Left colon (tissue), 2 donors: ENCODE results near the gene ATXN7. TPM values are rescaled to one million over a fixed set of nuclear protein-coding genes. Genes with fewer than 3 reads are reported as not detected.

Experiments
- ATAC-seq: fragments of 200-7000 bp; cut with Tn5 transposase; one replicate; pipeline ENCODE4 v1.9.1; 2020; ENCODE audit warnings: mild to moderate bottlenecking, moderate library complexity
- DNase-seq, 2 donors: peaks; one replicate each; pipeline ENCODE4 v3.0.0-alpha.2; 2020
- intact Hi-C, 2 donors: fragments of 100-400 bp; cut with DNase I in 1 of 2; cut with micrococcal nuclease in 1 of 2; formaldehyde crosslinking; loops; one replicate each; pipeline versions ENCODE4 v1.11.2 to v1.14.0; 2022; cut with DNase I, micrococcal nuclease
- total RNA-seq, 2 donors: library from RNA; stranded (reverse); fragmentation: NEBNext Ultra II Directional; extraction: Animal tissue kit (Norgen Biotek cat#: 25700); gene quantifications; one replicate each; pipeline ENCODE4 v1.2.1, GENCODE V29; 2021
- donor health status: DM: no; HTN: no; CAD: no.
- donor health status: DM: yes; HTN: yes; CAD: no.

The ATXN7 gene
- total RNA-seq, 2 donors from 2014 or later, result 32.4 to 45.9 TPM

DNA sequence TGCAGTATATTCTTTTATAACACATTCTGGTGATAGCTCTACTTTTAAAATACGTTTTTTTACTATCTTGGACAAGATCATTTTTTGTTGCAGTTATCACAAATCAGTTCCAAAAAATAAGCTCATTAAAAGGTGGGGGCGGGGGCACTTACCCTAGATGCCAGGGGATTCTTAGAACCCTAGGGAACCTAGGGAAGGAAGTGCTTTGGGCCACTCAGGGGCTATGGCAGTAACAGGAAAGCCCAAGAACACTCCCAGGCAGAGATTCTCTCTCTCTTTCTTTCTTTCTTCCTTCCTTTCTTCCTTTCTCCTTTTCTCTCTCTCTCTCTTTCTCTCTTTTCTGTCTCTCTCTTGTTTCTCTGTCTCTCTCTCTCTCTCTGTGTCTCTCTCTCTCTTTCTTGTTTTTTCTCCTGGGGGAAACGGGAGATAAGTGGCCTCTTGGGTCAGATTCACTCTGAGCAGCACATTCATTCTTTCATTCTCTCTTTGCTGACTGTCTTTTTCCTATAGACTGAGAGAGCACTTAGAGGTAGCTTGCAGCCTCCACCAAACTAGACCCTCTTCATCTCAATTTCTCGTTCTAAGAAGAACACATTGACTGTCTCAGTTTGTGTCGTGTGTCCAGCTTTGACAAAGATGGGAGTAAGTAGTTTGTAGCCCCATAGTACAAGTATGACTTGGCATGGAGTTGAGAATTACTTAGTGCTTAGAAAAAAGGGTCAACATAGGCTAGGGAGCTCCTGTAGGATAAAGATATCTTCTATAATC lies 31.9 kb downstream of the ATXN7 start:
- ATAC-seq, result no peak
- intact Hi-C loops, result no loop called here
- DNase-seq, result no peak

DNA sequence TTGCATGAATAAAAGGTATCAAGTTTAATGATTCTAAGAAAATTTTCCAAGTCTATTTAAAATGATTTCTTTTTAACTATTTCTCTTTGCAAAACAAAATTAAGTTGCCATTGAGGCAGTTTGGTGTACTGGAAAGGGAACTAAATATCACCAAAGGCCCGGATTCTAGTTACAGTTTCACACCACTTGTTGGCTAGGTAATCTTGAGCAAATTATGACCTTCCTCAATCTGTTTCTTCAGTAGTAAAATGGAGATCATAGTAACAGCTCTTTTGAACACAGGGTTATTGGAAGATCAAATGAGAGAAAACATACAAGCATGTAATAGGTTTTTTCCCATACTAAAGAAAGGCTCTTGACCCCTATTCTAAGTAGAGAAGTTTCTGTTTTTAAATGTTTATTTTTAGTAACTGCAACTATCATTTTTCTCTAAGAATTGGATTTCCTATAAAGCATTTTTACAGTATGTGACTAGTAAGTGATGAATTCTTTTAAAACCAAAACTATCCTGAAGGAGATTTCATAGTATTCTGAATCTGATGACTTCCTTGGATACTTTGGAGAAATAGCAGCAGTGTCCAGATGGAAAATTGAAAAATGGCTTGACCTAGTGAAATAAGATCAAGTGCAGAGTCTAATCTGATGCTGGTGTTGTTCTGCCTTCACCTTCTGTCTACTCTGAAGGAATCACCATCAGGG lies 32.8 kb downstream of the ATXN7 start:
- ATAC-seq (no peak), DNase-seq (no peak)
- intact Hi-C loops, result no loop called here

DNA sequence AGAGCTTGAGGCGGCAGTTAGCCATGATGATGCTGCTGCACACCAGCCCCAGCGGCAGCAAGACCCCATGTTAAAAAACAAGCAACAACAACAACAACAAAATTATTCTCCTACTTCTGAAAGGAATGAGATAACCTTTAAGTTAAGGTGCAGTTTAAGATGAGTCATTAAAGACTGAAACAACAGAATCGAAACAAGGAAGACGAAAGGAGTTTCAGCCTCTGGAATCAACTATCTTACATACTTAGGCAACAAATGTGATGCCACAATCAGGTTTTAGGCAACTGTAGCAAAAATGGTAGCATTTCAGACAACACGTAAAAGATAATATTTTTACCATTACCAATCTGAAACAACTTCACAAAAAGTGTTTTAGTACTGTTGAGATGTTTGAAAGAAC lies 36.3 kb downstream of the ATXN7 start:
- no peak for DNase-seq
- no peak for ATAC-seq
- intact Hi-C loops, result loop anchor here in 1 of 2 donors (10.0 kb wide), 1 partner anchor 95 kb away; no protein-coding TSS in a partner anchor

DNA sequence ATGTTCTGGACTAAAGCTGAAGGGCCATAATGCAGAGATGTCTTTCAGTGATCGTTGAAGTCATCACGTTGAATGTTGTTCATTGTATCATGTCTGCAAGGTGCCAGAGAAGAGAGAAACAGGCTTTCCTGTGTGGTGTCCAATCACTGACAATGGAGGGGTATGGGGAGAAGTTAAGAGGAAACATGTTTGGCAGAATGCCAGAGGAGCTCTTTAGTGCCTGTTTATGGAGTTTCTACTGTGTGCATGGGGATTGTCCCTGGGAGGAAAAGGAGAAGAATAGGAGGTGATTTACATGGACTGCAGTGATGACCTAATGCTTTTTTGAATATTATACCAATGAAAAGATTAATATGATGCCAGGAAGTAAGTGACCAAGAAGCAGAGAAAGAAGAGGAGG lies 36.8 kb downstream of the ATXN7 start:
- ATAC-seq (peak; percentile 51), DNase-seq (no peak)
- intact Hi-C loops, result loop anchor here in 1 of 2 donors (10.0 kb wide), 1 partner anchor 94 kb away; no protein-coding TSS in a partner anchor

DNA sequence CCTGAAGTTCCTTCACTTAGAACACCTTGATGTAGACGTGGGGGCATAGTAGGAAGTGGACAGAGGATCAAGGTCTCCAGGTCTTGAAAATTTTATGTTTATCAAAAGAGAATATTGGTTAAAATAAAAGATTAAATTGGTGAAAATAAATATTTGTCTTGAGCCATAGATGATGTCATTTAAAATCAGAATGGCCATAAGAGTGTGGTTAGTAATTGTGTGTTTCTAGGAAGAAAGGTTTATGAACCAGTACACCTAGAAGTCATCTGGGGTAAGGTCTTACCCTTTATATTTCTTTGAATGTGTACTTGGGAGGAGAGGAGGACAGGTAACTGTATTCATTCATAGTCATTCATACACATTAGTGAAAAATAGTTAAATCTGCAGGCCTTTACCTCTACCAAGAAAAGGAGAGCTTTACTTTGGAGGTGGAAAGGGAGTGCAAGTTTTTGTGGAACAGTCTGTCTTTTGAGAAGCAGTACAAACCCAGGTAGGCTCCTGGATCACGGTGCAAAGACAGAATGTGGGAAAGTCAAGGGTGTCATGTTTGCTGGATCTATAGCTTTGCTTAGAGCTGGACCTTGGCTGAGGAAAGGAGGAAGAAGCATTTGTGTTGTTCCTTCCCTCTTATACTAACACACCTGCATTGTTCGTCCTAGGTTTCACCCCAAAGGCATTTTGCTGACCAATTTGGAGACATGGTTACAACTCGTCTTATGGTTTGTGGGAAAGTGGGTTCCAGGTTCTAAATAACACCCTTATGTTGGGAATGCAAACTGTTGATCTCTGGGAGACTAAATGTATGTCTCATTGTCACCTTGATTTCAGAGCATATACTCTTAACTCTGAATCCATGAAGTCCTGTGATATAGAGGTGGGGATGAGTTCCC lies 42.3 kb downstream of the ATXN7 start:
- intact Hi-C loops, result loop anchor here in 1 of 2 donors (10.0 kb wide), 1 partner anchor 89 kb away; no protein-coding TSS in a partner anchor
- no peak for DNase-seq
- ATAC-seq, result peak; percentile 78

DNA sequence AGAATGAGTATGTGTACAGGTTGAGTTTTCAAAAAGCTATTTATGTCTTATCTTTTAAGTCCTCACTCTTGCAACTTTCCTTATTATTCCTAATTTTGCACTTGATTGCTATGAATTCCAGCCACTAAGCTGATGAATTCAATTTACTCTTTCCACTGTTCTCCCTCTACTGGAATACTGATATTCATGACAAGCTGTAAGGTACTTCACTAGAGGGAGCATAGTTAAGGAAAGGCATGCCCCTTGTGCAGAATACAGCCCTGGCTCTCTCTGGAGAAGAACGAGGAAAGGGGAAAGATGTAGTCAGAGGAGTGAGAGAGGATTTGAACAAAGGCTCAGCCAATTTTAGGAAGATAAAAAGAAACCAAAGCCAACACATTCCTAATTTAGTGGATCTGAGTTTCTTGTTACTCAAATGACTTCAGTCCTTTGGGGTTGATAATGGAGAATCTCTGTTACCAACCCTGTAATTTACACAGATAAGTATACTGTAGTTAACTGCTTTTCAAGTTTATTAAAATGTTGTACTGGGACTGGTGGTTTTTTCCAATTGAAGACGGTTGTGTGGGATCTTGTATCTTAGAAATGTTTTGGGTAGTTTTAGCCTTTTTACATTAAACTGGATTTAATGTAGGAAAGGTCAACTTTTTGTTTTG lies 44.5 kb downstream of the ATXN7 start:
- intact Hi-C loops, result loop anchor here in 1 of 2 donors (10.0 kb wide), 1 partner anchor 87 kb away; no protein-coding TSS in a partner anchor
- DNase-seq (no peak), ATAC-seq (no peak)

DNA sequence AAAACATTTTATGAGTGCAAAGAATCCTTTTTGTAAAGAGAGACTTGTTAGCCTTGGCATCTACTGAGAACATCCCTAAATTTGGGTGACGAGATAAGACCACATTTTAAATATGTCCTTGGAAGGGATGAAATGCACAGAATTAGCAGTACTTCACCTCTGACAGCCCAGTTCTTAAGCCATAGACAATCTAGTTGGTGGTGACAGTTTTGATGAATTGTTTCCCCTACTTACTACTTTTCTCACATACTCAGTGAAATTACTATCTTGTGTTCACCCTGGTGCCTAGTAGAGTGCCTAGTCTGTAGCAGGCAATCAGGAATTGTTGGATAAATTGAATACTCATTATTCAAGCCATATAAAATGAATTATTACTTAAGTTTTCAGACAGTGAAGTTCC lies 45.1 kb downstream of the ATXN7 start:
- ATAC-seq, result no peak
- DNase-seq, result no peak
- intact Hi-C loops, result loop anchor here in 1 of 2 donors (10.0 kb wide), 1 partner anchor 86 kb away; no protein-coding TSS in a partner anchor

DNA sequence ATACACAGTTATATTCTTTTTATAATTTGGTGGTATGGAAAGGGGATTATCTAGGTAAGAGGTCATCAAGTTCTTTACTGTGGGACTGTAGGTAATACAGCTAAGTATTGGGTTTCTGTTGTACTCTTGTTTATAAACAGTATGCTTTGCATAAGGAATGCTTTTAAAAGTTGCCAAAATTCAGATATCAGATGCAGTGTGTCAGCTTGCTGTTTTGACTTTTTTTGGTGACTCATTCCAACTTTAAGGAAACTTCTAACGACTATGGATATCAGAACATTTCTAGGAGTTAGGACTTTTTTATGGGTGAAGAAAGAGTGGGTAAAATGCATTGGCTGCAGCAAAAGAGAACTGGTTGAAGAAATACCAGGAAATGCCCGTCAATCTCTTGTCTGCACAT lies 45.8 kb downstream of the ATXN7 start:
- DNase-seq (no peak), ATAC-seq (no peak)
- intact Hi-C loops, result loop anchor here in 1 of 2 donors (10.0 kb wide), 1 partner anchor 85 kb away; no protein-coding TSS in a partner anchor

DNA sequence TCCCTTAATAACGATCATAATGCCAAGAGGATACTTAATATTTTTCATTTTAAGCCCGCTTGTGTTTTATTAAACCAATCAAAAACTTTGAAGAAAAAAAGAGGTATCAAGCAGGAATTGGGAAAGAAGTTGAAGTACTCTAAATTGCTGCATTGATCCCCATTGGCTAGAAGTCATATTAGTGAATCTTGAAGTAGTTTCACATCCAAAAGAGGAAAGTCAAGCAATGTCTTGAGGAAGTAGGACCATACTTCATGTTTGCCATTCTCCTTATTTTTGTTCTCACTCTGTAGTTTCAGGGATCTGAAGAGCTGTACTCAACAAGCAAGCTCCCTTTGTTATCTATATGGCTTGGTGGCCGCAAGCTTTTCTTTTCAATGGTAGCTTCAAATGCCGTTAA lies 46.3 kb downstream of the ATXN7 start:
- intact Hi-C loops, result no loop called here

DNA sequence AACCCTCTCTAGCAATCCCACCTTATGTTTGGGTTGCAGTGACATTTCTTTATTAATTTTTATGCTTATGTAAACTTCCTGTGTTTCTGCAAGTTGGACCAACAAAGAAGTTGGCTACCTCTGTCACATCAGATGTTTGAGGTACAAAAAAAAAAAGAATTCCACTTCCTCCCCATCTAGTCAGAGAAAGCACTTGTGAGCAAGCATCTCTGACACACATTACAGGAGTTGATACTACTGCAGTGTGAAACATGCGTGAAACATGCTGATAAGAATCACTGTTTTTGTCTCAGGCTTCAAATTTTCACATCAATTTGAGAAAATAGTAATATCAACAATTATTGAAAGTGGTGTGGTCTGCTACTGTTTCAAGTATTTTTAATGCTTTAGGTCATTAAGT lies 47.2 kb downstream of the ATXN7 start:
- no peak for DNase-seq
- intact Hi-C loops, result no loop called here
- no peak for ATAC-seq

More for the DNA sequence above, 46.3 kb downstream of the ATXN7 start:
- DNase-seq (no peak), ATAC-seq (no peak)

DNA sequence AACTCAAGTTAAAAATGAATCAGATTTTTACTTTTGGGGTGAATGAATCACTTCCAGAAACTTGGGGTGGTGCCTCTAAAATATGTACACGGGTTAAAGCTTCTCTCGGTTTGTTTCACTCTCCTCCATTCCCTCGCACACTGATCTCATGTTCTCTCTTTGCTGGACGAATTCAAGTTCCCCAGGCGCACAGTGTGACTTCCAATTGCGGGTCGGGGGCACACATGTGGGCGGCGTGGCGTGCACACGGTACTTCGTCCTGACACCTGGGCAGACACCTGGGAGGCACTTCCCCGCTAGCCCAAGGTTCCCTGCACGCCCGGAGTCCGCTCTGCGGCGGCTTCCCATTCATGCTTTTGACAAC lies 47.8 kb downstream of the ATXN7 start:
- intact Hi-C loops, result no loop called here
- no peak for DNase-seq
- ATAC-seq, result no peak

DNA sequence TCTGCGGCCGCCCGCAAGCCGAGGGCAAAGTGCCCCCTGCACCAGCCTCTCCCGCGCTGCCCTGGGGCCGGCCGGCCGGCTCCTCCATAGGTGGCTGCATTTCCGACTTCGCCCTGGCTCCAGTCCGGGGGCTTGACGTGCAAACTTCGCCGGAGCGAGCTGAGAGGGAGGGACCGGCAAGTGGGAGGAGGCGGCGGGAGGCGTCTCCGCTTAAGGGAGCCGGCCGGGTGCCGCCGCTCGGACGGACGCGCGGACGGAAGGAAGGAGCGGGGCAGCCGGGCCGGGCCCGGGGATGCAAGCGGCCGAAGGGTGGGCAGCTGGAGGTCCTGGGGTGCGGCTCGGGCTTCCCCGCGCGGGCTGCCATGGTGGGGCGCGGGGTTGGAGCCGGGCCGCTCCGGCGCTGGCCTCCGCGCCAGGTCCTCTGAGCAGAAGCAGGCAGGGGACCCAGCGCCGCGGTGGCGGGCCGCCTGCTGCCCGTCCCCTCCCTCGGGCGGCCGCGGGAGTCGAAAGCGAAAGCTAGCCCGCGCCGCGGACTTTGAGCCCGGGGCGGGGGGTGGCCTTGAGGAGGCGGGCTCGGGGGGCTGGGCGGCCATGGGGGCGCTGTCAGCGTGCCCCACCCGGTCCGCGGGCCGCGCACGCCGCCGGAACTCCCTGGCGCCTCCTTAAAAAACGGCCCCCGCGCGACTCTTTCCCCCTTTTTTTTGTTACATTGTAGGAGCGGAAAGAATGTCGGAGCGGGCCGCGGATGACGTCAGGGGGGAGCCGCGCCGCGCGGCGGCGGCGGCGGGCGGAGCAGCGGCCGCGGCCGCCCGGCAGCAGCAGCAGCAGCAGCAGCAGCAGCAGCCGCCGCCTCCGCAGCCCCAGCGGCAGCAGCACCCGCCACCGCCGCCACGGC lies 48.5 kb downstream of the ATXN7 start, which contains the start of gene SCAANT1:
Gene SCAANT1, minus strand, starts transcription at position 511 of the 895 bp plus-strand sequence.
- intact Hi-C loops, result no loop called here
- ATAC-seq, result peak; percentile 80
- DNase-seq, result peak; percentile 92 to 94

DNA sequence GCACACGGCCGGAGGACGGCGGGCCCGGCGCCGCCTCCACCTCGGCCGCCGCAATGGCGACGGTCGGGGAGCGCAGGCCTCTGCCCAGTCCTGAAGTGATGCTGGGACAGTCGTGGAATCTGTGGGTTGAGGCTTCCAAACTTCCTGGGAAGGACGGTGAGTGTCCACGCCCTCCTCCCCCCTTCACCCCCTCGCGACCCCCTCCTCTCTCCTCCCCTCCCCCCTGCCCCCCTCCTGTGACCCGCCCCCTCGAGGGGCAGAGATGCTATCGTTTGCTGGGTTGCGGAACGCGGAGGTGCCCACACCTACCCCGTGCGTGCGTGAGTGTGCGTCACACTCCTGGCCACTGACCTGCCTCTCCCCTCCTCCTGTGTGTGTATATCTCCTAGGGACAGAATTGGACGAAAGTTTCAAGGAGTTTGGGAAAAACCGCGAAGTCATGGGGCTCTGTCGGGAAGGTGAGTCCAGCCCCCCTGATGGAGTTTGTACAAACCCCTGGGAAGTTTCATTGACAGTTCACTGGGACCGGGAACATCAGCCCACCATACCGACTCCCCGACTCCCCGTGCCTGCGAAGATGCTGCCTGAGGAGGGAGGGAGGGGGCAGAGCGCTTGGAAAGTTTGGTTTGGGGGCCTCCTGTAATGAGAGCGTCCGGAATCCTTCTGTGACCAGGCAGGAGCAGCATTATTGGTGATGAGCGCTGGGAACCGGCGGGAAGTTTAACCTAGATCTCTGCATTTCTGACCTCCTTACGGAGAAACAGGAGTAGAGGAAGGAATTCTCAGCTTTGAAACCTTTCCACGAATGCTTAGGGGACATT lies 49.3 kb downstream of the ATXN7 start:
- intact Hi-C loops, result no loop called here
- peak; percentile 48 for ATAC-seq
- DNase-seq, result peak; percentile 72 to 75

DNA sequence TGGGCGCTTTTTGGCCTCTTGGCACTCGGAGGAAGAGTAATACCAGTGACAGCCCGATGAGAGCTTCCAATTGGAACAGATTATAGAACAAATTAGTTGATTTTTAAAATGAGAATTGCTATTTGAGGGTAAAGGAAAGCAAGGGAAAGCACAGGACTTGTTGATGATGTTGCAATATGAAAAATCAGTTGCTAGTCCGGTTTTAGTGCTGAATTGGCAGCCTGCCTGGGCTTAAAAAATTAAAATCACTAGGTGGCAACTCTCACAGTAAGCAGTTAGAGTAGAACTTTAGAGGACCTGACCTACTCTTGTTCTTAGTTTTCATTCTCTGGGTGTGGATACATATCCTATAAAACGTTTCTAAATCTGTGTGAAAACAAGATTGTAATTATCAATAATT lies 50.6 kb downstream of the ATXN7 start:
- ATAC-seq (no peak), DNase-seq (peak; percentile 43 to 47)
- intact Hi-C loops, result no loop called here

DNA sequence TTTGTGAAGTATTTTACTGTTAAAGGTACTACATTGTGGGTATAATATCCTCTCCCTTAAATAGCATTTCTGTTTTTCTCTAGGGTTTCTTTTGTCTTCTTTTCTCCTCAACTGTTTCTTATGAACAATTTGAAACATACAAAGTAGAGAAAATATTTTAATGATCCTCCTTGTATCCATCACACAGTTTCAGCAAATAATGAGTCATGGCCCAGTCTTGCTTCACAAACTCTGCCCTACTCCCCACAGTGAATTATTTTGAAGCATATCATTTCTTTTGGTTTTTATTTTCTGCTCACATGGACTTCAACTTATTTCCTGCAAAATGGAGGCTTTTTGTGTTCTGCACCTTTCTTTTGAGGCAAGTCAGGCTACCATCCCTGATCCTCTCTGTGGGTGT lies 54.7 kb downstream of the ATXN7 start:
- DNase-seq (no peak), ATAC-seq (no peak)
- intact Hi-C loops, result no loop called here

DNA sequence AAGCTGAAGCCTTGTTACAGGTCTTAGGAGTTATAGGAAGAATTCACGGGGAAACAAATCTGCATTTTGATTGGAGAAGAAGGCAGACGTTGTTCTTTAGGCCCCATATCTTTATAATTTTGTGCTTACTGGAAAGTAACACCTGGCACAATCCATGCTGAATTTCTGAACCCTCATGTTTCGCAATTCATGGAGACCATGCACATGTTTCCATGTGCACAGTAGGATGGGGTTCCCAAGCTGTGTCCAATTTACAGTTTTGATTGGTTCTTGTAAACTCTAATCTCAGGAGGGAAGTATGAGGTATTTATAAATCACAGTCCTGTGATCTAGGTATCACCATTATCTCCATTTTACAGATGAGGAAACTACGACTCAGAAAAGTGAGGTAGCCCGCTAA lies 56.3 kb downstream of the ATXN7 start:
- ATAC-seq (no peak), DNase-seq (no peak)
- intact Hi-C loops, result no loop called here
